GM19455 (cell line): Measurements from ENCODE around the gene ACOXL.
"Not testable (repeated sequence)": the region's sequence is repeated elsewhere in the genome, so short reads cannot be mapped to it uniquely, and the experiment has no call there.

Experiments used
- ATAC-seq: cut with Tn5 transposase; IDR thresholded peaks from one replicate; pipeline ENCODE4 v1.9.1; 2021; ENCODE audit not compliant: unreplicated experiment

Gene ACOXL

GRCh38 chr2:110852541-110853263 is 120.3 kb downstream of the ACOXL start:
- ATAC-seq: no peak

GRCh38 chr2:110853516-110853915 is 121.1 kb downstream of the ACOXL start:
- no peak for ATAC-seq

GRCh38 chr2:110853948-110854347 is 121.6 kb downstream of the ACOXL start:
- ATAC-seq: no peak

GRCh38 chr2:110854355-110855081 is 122.1 kb downstream of the ACOXL start:
- no peak for ATAC-seq

- ATAC-seq: not testable (repeated sequence)
These were observed 123.5 kb downstream of the ACOXL start for GRCh38 chr2:110855841-110856240.

- peak; percentile 87 for ATAC-seq
These were observed 125.9 kb downstream of the ACOXL start for GRCh38 chr2:110858135-110858725.

GRCh38 chr2:110858993-110859701 is 126.8 kb downstream of the ACOXL start:
- no peak for ATAC-seq

- no peak for ATAC-seq
These were observed 128.3 kb downstream of the ACOXL start for GRCh38 chr2:110860630-110861029.

GRCh38 chr2:110861616-110862260 is 129.4 kb downstream of the ACOXL start:
- no peak for ATAC-seq

GRCh38 chr2:110863726-110864125 is 131.4 kb downstream of the ACOXL start:
- no peak for ATAC-seq

- ATAC-seq: no peak
These were observed 131.8 kb downstream of the ACOXL start for GRCh38 chr2:110864176-110864575.

GRCh38 chr2:110864731-110865130 is 132.4 kb downstream of the ACOXL start:
- ATAC-seq: no peak

GRCh38 chr2:110865188-110865587 is 132.8 kb downstream of the ACOXL start:
- ATAC-seq: peak; percentile 95

GRCh38 chr2:110866045-110866444 is 133.7 kb downstream of the ACOXL start:
- no peak for ATAC-seq

GRCh38 chr2:110866466-110866865 is 134.1 kb downstream of the ACOXL start:
- no peak for ATAC-seq

GRCh38 chr2:110867078-110867477 is 134.7 kb downstream of the ACOXL start:
- ATAC-seq: no peak

- ATAC-seq: no peak
These were observed 136.6 kb downstream of the ACOXL start for GRCh38 chr2:110868971-110869370.

- no peak for ATAC-seq
These were observed 137.4 kb downstream of the ACOXL start for GRCh38 chr2:110869472-110870446.

- no peak for ATAC-seq
These were observed 138.2 kb downstream of the ACOXL start for GRCh38 chr2:110870545-110870944.

GRCh38 chr2:110871637-110872036 is 139.3 kb downstream of the ACOXL start:
- no peak for ATAC-seq
